Effector CD8-positive, alpha-beta T cell (primary cell): ENCODE measurements around the gene FOXJ1.
"Not testable (repeated sequence)": the region's sequence is repeated elsewhere in the genome, so short reads cannot be mapped to it uniquely, and the experiment has no call there.

Experiments
- DNase-seq: peaks from one replicate; lab custom pipeline; 2025; lab: John Stamatoyannopoulos, UW
- total RNA-seq, 4 experiments: gene quantifications; one replicate each; lab custom pipeline; 2026; lab: John Stamatoyannopoulos, UW

Gene FOXJ1
- total RNA-seq, result 0 to 4.7 (median 1.2) reads per million in 4 experiments

- DNase-seq, result peak; percentile 89
These were observed at the start of gene FOXJ1 for GRCh38 chr17:76141212-76142038. FOXJ1 (minus strand) TSS chr17:76141245; CDS start chr17:76140395, 850 bp downstream.

GRCh38 chr17:76189741-76190140 lies 48.7 kb upstream of the FOXJ1 start:
- no peak for DNase-seq

- no peak for DNase-seq
These were observed 48.2 kb upstream of the FOXJ1 start for GRCh38 chr17:76189247-76189646.

DNA sequence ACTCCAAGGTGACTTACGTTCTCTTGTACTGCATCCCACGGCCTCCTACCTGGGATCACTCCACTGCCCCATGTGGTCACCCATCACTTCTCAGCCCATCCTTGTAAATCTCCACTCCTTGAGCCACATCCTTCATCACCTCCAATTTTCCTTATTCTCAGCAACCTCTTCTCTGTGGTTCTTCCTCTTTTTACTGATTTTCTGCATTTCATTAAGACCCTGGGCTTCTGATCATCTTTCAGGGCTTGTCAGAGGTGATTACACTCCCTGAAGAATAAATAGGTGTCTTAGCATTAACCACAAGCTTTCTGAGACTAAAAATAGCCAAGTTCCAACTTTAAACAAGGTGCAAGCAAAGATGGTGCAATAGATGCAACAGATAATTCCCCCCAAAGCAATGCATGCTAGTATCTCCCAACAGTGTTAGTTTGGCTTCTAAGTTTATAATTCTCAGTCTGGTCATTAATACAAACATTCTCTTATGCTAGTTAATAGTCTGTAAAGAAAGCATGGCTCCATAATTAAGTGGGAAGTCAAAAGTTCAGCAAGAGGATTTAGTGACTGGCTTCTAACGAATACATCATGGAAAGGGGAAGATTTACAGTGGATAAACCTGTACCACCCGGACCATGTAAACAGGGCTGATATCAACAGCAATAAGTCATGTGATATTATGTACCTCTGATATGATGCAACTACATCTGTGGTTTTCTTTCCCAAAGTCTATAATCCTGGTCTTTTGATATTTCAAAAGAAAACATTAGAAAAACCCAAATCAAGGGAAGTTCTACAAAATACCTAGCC lies 47.4 kb upstream of the FOXJ1 start:
- no peak for DNase-seq

GRCh38 chr17:76186774-76187173 lies 45.7 kb upstream of the FOXJ1 start:
- not testable (repeated sequence) for DNase-seq

DNA sequence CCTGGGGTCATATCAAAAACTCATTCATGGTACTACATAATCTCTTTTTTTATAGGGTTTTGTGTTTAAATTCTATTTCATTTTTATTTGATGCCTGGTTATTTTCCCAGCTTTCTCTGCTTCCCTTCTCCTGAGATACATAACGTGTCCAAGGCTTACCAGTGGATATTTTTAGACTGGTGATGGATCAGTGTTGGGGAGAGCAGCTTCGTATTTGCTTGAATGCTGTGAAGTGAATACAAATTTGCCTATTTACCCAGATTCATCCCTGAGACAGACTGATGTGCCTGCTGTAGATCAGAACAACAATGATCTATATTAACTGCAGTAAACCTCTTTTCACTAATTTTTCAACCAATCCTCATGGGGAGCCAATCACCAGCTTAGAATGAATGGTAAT lies 43.2 kb upstream of the FOXJ1 start:
- no peak for DNase-seq

- peak; percentile 83 for DNase-seq
These were observed 41.1 kb upstream of the FOXJ1 start for GRCh38 chr17:76182016-76182764.

DNA sequence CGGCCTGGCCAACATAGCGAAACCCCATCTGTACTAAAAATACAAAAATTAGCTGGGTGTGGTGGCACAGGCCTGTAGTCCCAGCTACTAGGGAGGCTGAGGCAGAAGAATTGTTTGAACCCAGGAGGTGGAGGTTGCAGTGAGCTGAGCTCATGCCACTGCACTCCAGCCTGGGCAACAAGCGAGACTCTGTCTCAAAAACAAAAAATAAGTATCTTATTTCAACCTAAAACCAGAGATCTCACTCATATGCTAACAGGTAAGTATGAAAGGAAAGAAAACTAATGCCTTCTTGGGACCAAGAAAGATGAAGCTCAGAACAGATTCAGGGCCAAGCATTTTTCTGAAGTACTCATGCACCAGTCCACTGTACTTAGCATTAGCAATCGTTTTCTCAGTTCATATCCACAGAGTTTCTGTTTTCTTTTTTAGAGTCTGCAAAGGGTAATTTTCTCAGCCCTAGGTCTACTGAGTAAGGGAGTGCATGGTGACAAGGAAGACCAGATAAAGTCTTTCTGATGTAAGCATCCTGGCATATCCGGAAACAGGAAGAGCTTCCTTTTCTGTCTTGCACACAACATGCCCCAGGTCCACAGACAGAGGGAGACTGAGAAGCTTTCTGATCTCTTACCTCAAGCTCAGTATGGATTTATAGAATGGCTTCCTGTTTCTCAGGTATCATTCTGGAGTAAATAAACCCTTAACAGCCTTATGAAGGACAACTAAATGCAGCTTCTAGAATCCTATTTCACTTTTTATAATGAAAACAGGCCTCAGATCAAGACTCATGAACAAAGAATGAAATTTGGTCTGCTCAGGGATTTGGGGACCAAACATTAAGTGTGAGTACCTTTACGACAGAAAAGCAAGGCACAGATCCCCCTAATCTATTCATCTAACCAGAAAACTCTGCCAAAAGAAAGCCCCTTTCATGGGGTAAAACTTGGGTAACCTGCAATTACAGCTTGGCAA lies 38.7 kb upstream of the FOXJ1 start:
- DNase-seq, result no peak

- no peak for DNase-seq
These were observed 37.1 kb upstream of the FOXJ1 start for GRCh38 chr17:76178124-76178523.

DNA sequence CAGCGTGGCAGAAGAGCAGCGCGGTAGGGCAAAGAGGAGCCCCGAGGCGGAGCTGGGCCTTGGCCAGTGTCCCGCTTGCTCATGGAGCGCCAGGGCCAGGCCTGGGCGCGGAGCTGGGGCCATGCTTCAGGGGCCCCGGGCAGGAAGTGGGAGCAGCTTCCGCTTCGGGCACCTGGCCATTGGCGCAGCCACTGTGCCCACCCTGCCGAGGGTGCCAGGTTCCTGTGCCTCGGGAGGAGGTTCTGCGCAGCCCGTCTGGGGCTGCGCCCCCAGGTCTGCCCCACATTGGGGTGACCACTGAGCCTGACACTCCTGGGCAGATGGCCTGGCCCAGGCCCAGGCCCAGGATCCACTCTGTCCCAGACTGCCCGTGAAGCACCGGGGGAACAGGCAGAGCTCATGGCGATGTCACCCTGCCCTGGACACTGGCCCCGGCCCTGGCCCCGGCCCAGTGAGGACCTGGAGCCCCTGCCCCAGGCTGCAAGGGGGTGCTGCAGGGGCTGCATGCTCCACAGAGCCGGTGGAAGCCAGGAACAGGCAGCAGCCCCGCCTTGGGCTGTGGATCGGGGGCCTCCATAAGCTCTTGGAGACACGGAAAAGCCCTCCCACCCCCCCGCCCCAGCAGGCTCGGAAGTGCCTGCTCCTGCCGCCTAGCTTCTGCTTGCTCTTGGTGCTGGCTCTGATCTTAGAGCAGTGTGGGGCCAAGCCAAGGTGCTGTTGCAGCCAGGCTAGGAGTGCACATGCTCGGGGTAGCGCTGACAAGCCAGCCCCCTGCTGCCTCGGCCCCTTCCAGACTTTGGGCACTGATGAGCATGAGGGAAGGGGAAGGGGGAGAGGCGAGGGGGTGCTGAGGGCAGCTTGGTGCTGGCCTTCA lies 35.9 kb upstream of the FOXJ1 start:
- DNase-seq, result no peak

GRCh38 chr17:76174037-76174436 lies 33.0 kb upstream of the FOXJ1 start:
- DNase-seq, result no peak

DNA sequence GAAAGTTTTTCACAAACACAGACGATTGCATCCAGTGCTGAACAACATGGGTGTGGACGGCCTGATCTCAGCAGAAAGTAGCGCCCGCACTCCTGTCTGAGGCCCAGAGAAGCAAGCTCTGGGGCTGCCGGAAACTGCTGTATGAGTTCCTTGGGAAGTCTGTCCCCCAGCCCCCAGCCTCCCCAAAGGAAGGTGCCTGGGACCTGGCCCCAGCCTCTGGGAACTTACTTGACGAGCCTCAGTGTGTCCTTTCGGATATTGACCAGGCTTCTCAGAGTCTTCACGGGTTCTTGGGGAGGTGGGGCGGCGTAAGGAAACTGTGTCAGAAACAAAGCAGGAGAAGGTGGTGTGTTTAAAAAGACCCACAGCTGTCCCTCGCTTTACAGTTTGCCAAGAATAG lies 32.4 kb upstream of the FOXJ1 start:
- DNase-seq, result no peak

DNA sequence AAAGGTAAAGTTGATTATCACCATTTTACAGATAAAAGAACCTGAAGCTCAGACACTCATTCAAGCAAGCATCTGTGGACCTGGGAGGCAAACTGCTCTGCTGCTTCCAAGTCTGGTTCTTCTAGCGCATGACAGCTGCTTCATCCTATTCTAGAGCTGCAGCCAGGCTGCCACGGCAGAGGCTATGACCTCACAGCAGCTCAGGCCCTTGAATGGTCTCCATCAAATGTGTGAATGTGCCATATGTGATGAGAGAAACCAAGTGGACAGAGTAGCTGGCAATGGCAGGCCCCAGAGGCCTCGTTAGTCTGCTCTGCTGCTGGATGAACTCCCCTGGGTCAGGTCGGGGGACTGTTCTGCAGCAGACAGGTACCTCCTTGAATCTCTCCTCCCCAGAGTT lies 30.7 kb upstream of the FOXJ1 start:
- no peak for DNase-seq

- no peak for DNase-seq
These were observed 29.1 kb upstream of the FOXJ1 start for GRCh38 chr17:76170114-76170513.

DNA sequence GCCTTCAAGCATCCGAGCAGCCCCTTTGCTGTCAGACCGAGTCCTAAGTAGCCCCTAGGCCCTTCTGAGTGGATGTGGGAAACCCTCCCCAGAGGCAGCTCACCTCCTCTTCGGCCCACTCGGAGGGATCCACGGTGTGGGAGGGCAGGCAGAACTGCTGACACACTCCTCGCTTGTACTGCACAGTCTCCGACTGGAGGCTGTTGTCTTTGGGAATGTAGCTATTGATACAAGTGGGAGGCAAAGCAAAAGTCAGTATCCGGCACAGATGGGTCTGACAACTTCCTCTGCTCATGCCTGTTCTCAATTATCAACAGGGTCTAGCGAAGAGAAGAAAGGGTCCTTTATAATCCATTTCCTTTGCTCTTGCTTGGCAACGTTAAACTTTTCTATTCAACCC lies 25.9 kb upstream of the FOXJ1 start:
- no peak for DNase-seq

GRCh38 chr17:76166168-76166567 lies 25.1 kb upstream of the FOXJ1 start:
- DNase-seq, result no peak

- DNase-seq, result no peak
These were observed 23.3 kb upstream of the FOXJ1 start for GRCh38 chr17:76164331-76164730.

- no peak for DNase-seq
These were observed 22.9 kb upstream of the FOXJ1 start for GRCh38 chr17:76163919-76164318.

DNA sequence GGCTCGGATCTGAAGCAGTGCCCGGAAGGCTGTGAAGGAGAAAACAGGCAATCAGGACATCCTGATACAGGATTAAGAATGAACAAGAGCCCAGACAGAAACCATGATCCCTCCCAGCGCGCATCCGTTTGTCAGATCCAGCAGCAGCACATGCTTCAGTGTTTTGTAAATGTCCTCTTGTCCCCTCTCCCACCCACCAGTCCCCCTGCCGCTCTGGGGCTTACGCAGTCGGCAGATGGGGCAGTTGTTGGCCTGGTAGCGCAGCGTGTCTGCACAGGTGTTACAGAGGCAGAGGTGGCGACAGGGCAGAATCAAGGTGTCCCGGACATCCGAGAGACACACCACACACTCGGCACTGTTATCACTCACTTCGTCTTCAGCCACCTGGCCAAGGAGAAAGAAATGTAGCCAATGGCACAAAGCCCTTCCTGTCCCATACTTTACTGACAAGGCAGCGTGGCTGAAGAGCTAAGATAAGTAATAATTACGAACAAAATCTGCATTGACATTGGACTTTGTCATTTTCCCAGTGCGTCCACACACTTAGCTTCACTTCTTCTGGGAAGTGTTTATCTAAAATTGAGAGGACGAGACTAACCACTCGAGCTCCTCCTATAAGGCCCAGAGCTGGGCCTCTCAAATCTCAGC lies 20.7 kb upstream of the FOXJ1 start:
- no peak for DNase-seq
